H9 (cell line): ENCODE results near the gene H2AZ1. TPM values are rescaled to one million over a fixed set of nuclear protein-coding genes. Genes with fewer than 3 reads are reported as not detected.
A peak's percentile ranks its signal among the peaks of the same experiment; 100 is the strongest.

ENCODE experiments used
- DNase-seq: peaks from one replicate; pipeline ENCODE4 v3.0.0-alpha.2; 2017
- H2AFZ ChIP-seq: one replicate; pipeline ENCODE4 v1.6.1; 2013; ENCODE audit warnings: mild to moderate bottlenecking, low read length, control low read depth, moderate library complexity
- H2AK5ac ChIP-seq: 2 replicates; pipeline ENCODE4 v1.6.1; 2013; ENCODE audit warnings: low read length, control low read depth, mixed read lengths; ENCODE audit not compliant: insufficient read length
- H2BK120ac ChIP-seq: one replicate; pipeline ENCODE4 v1.6.1; 2013; ENCODE audit warnings: low read depth, mild to moderate bottlenecking, low read length, control low read depth, inconsistent platforms; ENCODE audit not compliant: poor library complexity, severe bottlenecking
- H2BK12ac ChIP-seq: 2 replicates; pipeline ENCODE4 v1.6.1; 2013; ENCODE audit warnings: low read length, control low read depth, mixed read lengths, low read depth; ENCODE audit not compliant: insufficient read length
- H2BK15ac ChIP-seq: 2 replicates; pipeline ENCODE4 v1.6.1; 2013; ENCODE audit warnings: low read depth, low read length, control low read depth
- H2BK20ac ChIP-seq: one replicate; pipeline ENCODE4 v1.6.1; 2013; ENCODE audit warnings: low read depth, mild to moderate bottlenecking, low read length, control low read depth, inconsistent platforms; ENCODE audit not compliant: poor library complexity, severe bottlenecking
- H2BK5ac ChIP-seq: 2 replicates; pipeline ENCODE4 v1.6.1; 2013; ENCODE audit warnings: low read length, control low read depth, mixed read lengths; ENCODE audit not compliant: insufficient read length
- H3K14ac ChIP-seq: 2 replicates; pipeline ENCODE4 v1.6.1; 2013; ENCODE audit warnings: low read length, control low read depth; ENCODE audit not compliant: insufficient read depth
- H3K18ac ChIP-seq: 2 replicates; pipeline ENCODE4 v1.6.1; 2013; ENCODE audit warnings: low read depth, mild to moderate bottlenecking, mixed read lengths, low read length, control low read depth; ENCODE audit not compliant: insufficient read length
- H3K23ac ChIP-seq: 2 replicates; pipeline ENCODE4 v1.6.1; 2013; ENCODE audit warnings: low read length, control low read depth, mixed read lengths, low read depth; ENCODE audit not compliant: insufficient read length
- H3K23me2 ChIP-seq: 2 replicates; pipeline ENCODE4 v1.6.1; 2013; ENCODE audit warnings: low read depth, mild to moderate bottlenecking, mixed read lengths, low read length, control low read depth; ENCODE audit not compliant: insufficient read length, poor library complexity, severe bottlenecking
- H3K27ac ChIP-seq: 2 replicates; pipeline ENCODE4 v1.5.1; 2013; ENCODE audit warnings: low read length, control low read depth, mixed read lengths, low read depth; ENCODE audit not compliant: insufficient read length
- H3K27me3 ChIP-seq: 2 replicates; pipeline ENCODE4 v1.6.1; 2013; ENCODE audit warnings: low read length, control low read depth, inconsistent platforms; ENCODE audit not compliant: insufficient read depth
- H3K4ac ChIP-seq: 2 replicates; pipeline ENCODE4 v1.6.1; 2013; ENCODE audit warnings: low read depth, mild to moderate bottlenecking, control low read depth, inconsistent platforms, low read length, moderate library complexity
- H3K4me1 ChIP-seq: 2 replicates; pipeline ENCODE4 v1.6.1; 2013; ENCODE audit warnings: low read length, control low read depth, inconsistent platforms; ENCODE audit not compliant: insufficient read depth
- H3K4me2 ChIP-seq: 2 replicates; pipeline ENCODE4 v1.6.1; 2013; ENCODE audit warnings: low read length, control low read depth, mixed read lengths; ENCODE audit not compliant: insufficient read length, insufficient read depth
- H3K56ac ChIP-seq: 2 replicates; pipeline ENCODE4 v1.6.1; 2013; ENCODE audit warnings: low read depth, mild to moderate bottlenecking, mixed read lengths, low read length, control low read depth; ENCODE audit not compliant: insufficient read length
- H3K79me1 ChIP-seq: 2 replicates; pipeline ENCODE4 v1.6.1; 2013; ENCODE audit warnings: low read depth, mild to moderate bottlenecking, moderate library complexity, low read length, control low read depth, inconsistent platforms; ENCODE audit not compliant: insufficient read depth, poor library complexity, severe bottlenecking
- H3K79me2 ChIP-seq: 2 replicates; pipeline ENCODE4 v1.6.1; 2013; ENCODE audit warnings: low read length, control low read depth, inconsistent platforms; ENCODE audit not compliant: insufficient read depth
- H3K9ac ChIP-seq: 2 replicates; pipeline ENCODE4 v1.6.1; 2013; ENCODE audit warnings: low read length, control low read depth, mixed read lengths; ENCODE audit not compliant: insufficient read length; ENCODE audit errors: extremely low read depth
- H3K9me3 ChIP-seq: one replicate; pipeline ENCODE4 v1.6.1; 2013; ENCODE audit warnings: low read depth, low read length, inconsistent platforms; ENCODE audit not compliant: control insufficient read depth
- H3T11ph ChIP-seq: one replicate; pipeline ENCODE4 v1.6.1; 2013; ENCODE audit warnings: mild to moderate bottlenecking, low read length, control low read depth, inconsistent platforms
- H4K20me1 ChIP-seq: one replicate; pipeline ENCODE4 v1.6.1; 2013; ENCODE audit not compliant: control insufficient read depth, insufficient read length, insufficient read depth
- H4K5ac ChIP-seq: 2 replicates; pipeline ENCODE4 v1.6.1; 2013; ENCODE audit warnings: low read depth, mild to moderate bottlenecking, mixed read lengths, low read length, control low read depth; ENCODE audit not compliant: insufficient read length
- H4K8ac ChIP-seq: replicated peaks from 2 replicates; pipeline ENCODE4 v1.6.1; 2013; ENCODE audit warnings: low read length, control low read depth, mixed read lengths, low read depth; ENCODE audit not compliant: insufficient read length
- H4K91ac ChIP-seq: 2 replicates; pipeline ENCODE4 v1.6.1; 2013; ENCODE audit warnings: low read depth, mild to moderate bottlenecking, moderate library complexity, mixed read lengths, low read length, control low read depth; ENCODE audit not compliant: insufficient read length
- H3K27ac Mint-ChIP-seq, 3 experiments: 2 replicates in 2 of 3; 3 replicates in 1 of 3; pipeline ENCODE4 v1.8.0; 2020 to 2021; ENCODE audit warnings: mixed read lengths in 3 of 3, mild to moderate bottlenecking in 1 of 3, moderate library complexity in 1 of 3
- H3K27me3 Mint-ChIP-seq: 2 replicates; pipeline ENCODE4 v1.8.0; 2021; ENCODE audit warnings: low read depth, mild to moderate bottlenecking, moderate library complexity, mixed read lengths
- H3K36me3 Mint-ChIP-seq, 3 experiments: 2 replicates in 2 of 3; 3 replicates in 1 of 3; pipeline ENCODE4 v1.8.0; 2020 to 2021; ENCODE audit warnings: low read depth in 3 of 3, mixed read lengths in 3 of 3; ENCODE audit not compliant: insufficient read depth in 1 of 3
- H3K4me1 Mint-ChIP-seq, 2 experiments: 2 replicates each; pipeline ENCODE4 v1.8.0; 2020; ENCODE audit warnings: mixed read lengths in 2 of 2
- H3K4me3 Mint-ChIP-seq, 2 experiments: 2 replicates in 1 of 2; 3 replicates in 1 of 2; pipeline ENCODE4 v1.8.0; 2020 to 2021; ENCODE audit warnings: mild to moderate bottlenecking in 2 of 2, mixed read lengths in 2 of 2, moderate library complexity in 1 of 2
- H3K9me3 Mint-ChIP-seq, 2 experiments: 2 replicates in 1 of 2; 3 replicates in 1 of 2; pipeline ENCODE4 v1.8.0; 2020; ENCODE audit warnings: mild to moderate bottlenecking in 2 of 2, mixed read lengths in 2 of 2, moderate library complexity in 1 of 2
- CTCF ChIP-seq: fragments of 200-600 bp; sonication (generic); conservative IDR thresholded peaks from 3 replicates; pipeline ENCODE4 v1.8.0; 2021; ENCODE audit warnings: antibody characterized with exemption, mild to moderate bottlenecking
- WGBS: extraction: QIAGEN DNeasy Blood & Tissue Kit; methylation state at CpG from one replicate; pipeline ENCODE4 v1.1.7; 2013; ENCODE audit warnings: missing lambda C conversion rate, low lambda C conversion rate, mixed read lengths; ENCODE audit not compliant: insufficient read length; ENCODE audit errors: extremely low coverage; 5-methylcytosine and 5-hydroxymethylcytosine counted together
- total RNA-seq: library from RNA; stranded (reverse); gene quantifications from 2 replicates; pipeline ENCODE4 v1.2.1, GENCODE V29; 2021

H2AZ1 gene
- total RNA-seq, 1 experiment from 2014 or later: 811 TPM

DNA sequence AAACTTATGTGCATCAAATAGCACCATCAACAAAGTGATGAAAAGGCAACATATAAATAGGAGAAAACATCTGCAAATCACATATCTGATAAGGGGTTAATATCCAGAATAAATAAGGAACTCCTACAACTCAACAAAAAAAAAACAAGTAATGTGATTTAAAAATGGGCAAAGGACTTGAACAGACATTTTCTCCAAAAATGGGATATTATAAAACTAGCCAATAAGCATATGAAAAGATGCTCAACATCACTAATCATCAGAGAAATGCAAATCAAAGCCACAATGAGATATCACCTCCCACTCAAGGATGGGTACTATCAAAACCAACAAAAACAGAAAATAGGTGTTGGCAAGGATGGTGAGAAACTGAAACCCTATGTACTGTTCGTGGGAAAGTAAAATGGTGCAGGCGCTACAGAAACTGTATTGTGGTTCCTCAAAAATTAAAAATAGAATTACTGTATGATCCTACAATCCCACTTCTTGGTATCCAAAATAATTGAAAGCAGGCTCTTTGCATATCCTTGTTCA, 6.1 kb downstream of the H2AZ1 start:
- Mint-ChIP-seq H3K36me3 (peaks cover 10 to 16% (median 15%) of the 10 kb centered on the region in 3 experiments), H3K27ac (no peak overlapping the region), H3K4me3 (peak overlapping the region in 1 of 2 experiments; percentile 26; a peak in 1 of 5 replicates), H3K27me3 (peaks cover 2% of the 10 kb centered on the region; the same call in 1 of the 2 replicates), H3K9me3 (peaks cover 0 to 2% of the 10 kb centered on the region in 2 experiments; a peak in 1 of 5 replicates), H3K4me1 (peaks cover 28 to 34% of the 10 kb centered on the region in 2 experiments)
- Histone ChIP-seq H3K9me3 (no peaks in the 10 kb centered on the region), H2BK20ac (no peak overlapping the region), H3K9ac (no peak overlapping the region), H3K23me2 (peaks cover 4% of the 10 kb centered on the region), H3K4me1 (no peaks in the 10 kb centered on the region), H4K20me1 (no peaks in the 10 kb centered on the region), H3K4me2 (no peak overlapping the region), H2BK15ac (no peak overlapping the region), H3K14ac (no peak overlapping the region), H2AFZ (no peak overlapping the region), H4K5ac (no peak overlapping the region), H3K79me2 (peaks cover 4% of the 10 kb centered on the region; the same call in 1 of the 2 replicates), H3K23ac (no peak overlapping the region), H3K79me1 (peaks cover 5% of the 10 kb centered on the region), H3T11ph (no peak overlapping the region), H3K4ac (no peak overlapping the region), H3K27me3 (no peaks in the 10 kb centered on the region), H2AK5ac (no peak overlapping the region), H4K8ac (no peak overlapping the region), H4K91ac (no peak overlapping the region), H2BK5ac (no peak overlapping the region), H2BK12ac (no peak overlapping the region), H2BK120ac (no peak overlapping the region), H3K56ac (no peak overlapping the region), H3K27ac (no peak overlapping the region), H3K18ac (no peak overlapping the region)
- no peak for DNase-seq
- no peak for TF ChIP-seq CTCF
- no CpG with 5 or more reads among the region's 2 CpGs for WGBS
